Ramos (cell line): ENCODE measurements around the gene UAP1.
"Not testable (repeated sequence)": the region's sequence is repeated elsewhere in the genome, so short reads cannot be mapped to it uniquely, and the experiment has no call there.

Experiments used
- in situ Hi-C: fragments of 300-500 bp; cut with MboI; formaldehyde crosslinking; loops from one replicate; pipeline ENCODE4 v1.14.3; 2022; ENCODE audit warnings: low sequenced_read_pairs; ENCODE audit not compliant: unreplicated experiment

The UAP1 gene

GRCh38 chr1:162562470-162562828 lies 927 bp downstream of the UAP1 start:
- in situ Hi-C loops, result no loop called here

GRCh38 chr1:162564762-162565218 lies 3.3 kb downstream of the UAP1 start:
- in situ Hi-C loops, result no loop called here

GRCh38 chr1:162565460-162565859 lies 3.9 kb downstream of the UAP1 start:
- in situ Hi-C loops, result no loop called here

GRCh38 chr1:162566870-162567269 lies 5.3 kb downstream of the UAP1 start:
- in situ Hi-C loops, result no loop called here

GRCh38 chr1:162568802-162569201 lies 7.3 kb downstream of the UAP1 start:
- in situ Hi-C loops, result no loop called here

GRCh38 chr1:162570718-162571117 lies 9.2 kb downstream of the UAP1 start:
- in situ Hi-C loops, result no loop called here

- in situ Hi-C loops, result not testable (repeated sequence)
Observed at GRCh38 chr1:162571121-162571520, 9.6 kb downstream of the UAP1 start.

- in situ Hi-C loops, result no loop called here
Observed at GRCh38 chr1:162571696-162572095, 10.2 kb downstream of the UAP1 start.

GRCh38 chr1:162573136-162573535 lies 11.6 kb downstream of the UAP1 start:
- in situ Hi-C loops, result no loop called here

GRCh38 chr1:162578071-162578700 lies 16.7 kb downstream of the UAP1 start:
- in situ Hi-C loops, result no loop called here

- in situ Hi-C loops, result no loop called here
Observed at GRCh38 chr1:162578936-162579335, 17.4 kb downstream of the UAP1 start.

- in situ Hi-C loops, result no loop called here
Observed at GRCh38 chr1:162580308-162580707, 18.8 kb downstream of the UAP1 start.

- in situ Hi-C loops, result not testable (repeated sequence)
Observed at GRCh38 chr1:162582901-162583300, 21.4 kb downstream of the UAP1 start.

GRCh38 chr1:162585101-162585500 lies 23.6 kb downstream of the UAP1 start:
- in situ Hi-C loops, result not testable (repeated sequence)

- in situ Hi-C loops, result no loop called here
Observed at GRCh38 chr1:162587347-162587746, 25.8 kb downstream of the UAP1 start.

GRCh38 chr1:162587761-162588260 lies 26.3 kb downstream of the UAP1 start:
- in situ Hi-C loops, result no loop called here

- in situ Hi-C loops, result no loop called here
Observed at GRCh38 chr1:162590101-162590500, 28.6 kb downstream of the UAP1 start.

- in situ Hi-C loops, result no loop called here
Observed at GRCh38 chr1:162590686-162591085, 29.2 kb downstream of the UAP1 start.

GRCh38 chr1:162596514-162597170 lies 35.1 kb downstream of the UAP1 start:
- in situ Hi-C loops, result no loop called here

- in situ Hi-C loops, result no loop called here
Observed at GRCh38 chr1:162599451-162599850, 37.9 kb downstream of the UAP1 start.

GRCh38 chr1:162603117-162603516 lies 41.6 kb downstream of the UAP1 start:
- in situ Hi-C loops, result not testable (repeated sequence)
